Gastroesophageal sphincter (tissue), 4 donors: ENCODE measurements around the gene KCNK5. TPM values are rescaled to one million over a fixed set of nuclear protein-coding genes. Genes with fewer than 3 reads are reported as not detected.

Experiments used
- ATAC-seq: fragments of 150-250 bp; one replicate; pipeline ENCODE4 v1.9.1; 2016; ENCODE audit warnings: mild to moderate bottlenecking, moderate library complexity
- H3K27ac ChIP-seq, 4 donors: fragments of 200-600 bp; sonication (generic) in 3 of 4; 1 replicate in 3 of 4; 2 replicates in 1 of 4; pipeline ENCODE4 v1.5.1; 2016 to 2019
- H3K27me3 ChIP-seq: fragments of 200-600 bp; sonication (generic); one replicate; pipeline ENCODE4 v1.5.1; 2019
- H3K36me3 ChIP-seq, 2 donors: fragments of 200-600 bp; sonication (generic); one replicate each; pipeline ENCODE4 v1.5.1; 2019; ENCODE audit warnings: control low read depth in 1 of 2
- H3K4me1 ChIP-seq, 3 donors: fragments of 200-600 bp; sonication (generic); 1 replicate in 2 of 3; 2 replicates in 1 of 3; pipeline ENCODE4 v1.5.1; 2016 to 2019; ENCODE audit warnings: control low read depth in 2 of 3
- H3K4me3 ChIP-seq, 2 donors: fragments of 200-600 bp; sonication (generic); one replicate each; pipeline ENCODE4 v1.5.1; 2019; ENCODE audit warnings: mild to moderate bottlenecking in 1 of 2, moderate library complexity in 1 of 2
- H3K9me3 ChIP-seq, 3 donors: fragments of 200-600 bp; sonication (generic); one replicate each; pipeline ENCODE4 v1.5.1; 2017 to 2019; ENCODE audit warnings: control low read depth in 2 of 3
- EP300 ChIP-seq: sonication (generic); formaldehyde crosslinking; IDR thresholded peaks from one replicate; pipeline ENCODE4 v1.6.1; 2017; ENCODE audit warnings: antibody characterized with exemption, mild to moderate bottlenecking
- POLR2A ChIP-seq, 2 donors: fragments of 450-650 bp; IDR thresholded peaks; one replicate each; pipeline ENCODE4 v1.6.1; 2017; ENCODE audit warnings: antibody characterized with exemption in 2 of 2, mild to moderate bottlenecking in 2 of 2, moderate library complexity in 1 of 2
- POLR2AphosphoS5 ChIP-seq: sonication (generic); formaldehyde crosslinking; IDR thresholded peaks from one replicate; pipeline ENCODE4 v1.6.1; 2017; ENCODE audit warnings: antibody characterized with exemption
- WGBS, 2 donors: methylation state at CpG; one replicate each; pipeline ENCODE4 v1.1.5; 2018; ENCODE audit warnings: low coverage in 1 of 2; 5-methylcytosine and 5-hydroxymethylcytosine counted together
- total RNA-seq, 4 donors: library from RNA; depleted of rRNA; stranded (reverse); fragments of >200 nt; gene quantifications; one replicate each; pipeline ENCODE4 v1.1.0, GENCODE V29; 2016
- TF ChIP-seq, protein P1 (sequence below), 4 experiments: fragments of 200-600 bp in 2 of 4; fragments of 450-650 bp in 2 of 4; sonication (generic) in 1 of 4; IDR thresholded peaks; one replicate each; pipeline ENCODE4 v1.5.1; 2017 to 2019; ENCODE audit warnings: antibody characterized with exemption in 4 of 4, mild to moderate bottlenecking in 2 of 4, moderate library complexity in 2 of 4

KCNK5 gene
- total RNA-seq, 4 donors from 2014 or later = 7.3 to 11.5 (median 8.0) TPM

DNA sequence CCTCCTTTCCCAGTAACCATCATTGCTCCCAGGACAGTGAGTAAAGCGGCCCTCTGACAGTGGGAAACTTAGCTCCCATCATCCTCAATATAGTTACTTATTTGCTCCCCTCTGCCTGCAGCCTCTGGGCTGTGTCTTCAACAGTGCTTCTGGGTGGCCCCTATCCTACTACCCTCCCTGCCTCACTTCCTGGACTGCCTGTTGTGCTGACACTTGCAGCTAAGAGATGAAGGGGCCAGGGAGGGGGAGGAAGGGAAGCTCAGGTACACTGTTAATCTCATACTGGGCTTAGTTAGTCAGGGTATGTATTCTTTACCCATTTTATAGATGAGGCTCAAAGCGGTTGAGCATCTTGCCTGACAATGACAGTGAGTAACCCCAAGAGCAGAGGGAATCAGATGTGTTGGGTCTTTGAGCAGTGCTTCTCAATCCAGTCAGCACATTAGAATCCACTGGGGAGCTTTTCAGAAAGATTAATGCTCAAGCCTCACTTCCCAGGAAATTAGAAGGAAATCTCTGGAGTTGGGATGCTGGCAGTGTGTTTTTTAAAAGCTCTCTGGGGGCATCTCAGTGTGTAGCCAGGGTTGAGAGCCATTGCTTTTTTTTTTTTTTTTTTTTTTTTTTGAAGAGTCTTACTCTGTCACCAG, 27.1 kb upstream of the KCNK5 start:
- ATAC-seq = no peak
- TF ChIP-seq, protein P1, sequence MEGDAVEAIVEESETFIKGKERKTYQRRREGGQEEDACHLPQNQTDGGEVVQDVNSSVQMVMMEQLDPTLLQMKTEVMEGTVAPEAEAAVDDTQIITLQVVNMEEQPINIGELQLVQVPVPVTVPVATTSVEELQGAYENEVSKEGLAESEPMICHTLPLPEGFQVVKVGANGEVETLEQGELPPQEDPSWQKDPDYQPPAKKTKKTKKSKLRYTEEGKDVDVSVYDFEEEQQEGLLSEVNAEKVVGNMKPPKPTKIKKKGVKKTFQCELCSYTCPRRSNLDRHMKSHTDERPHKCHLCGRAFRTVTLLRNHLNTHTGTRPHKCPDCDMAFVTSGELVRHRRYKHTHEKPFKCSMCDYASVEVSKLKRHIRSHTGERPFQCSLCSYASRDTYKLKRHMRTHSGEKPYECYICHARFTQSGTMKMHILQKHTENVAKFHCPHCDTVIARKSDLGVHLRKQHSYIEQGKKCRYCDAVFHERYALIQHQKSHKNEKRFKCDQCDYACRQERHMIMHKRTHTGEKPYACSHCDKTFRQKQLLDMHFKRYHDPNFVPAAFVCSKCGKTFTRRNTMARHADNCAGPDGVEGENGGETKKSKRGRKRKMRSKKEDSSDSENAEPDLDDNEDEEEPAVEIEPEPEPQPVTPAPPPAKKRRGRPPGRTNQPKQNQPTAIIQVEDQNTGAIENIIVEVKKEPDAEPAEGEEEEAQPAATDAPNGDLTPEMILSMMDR (IDR thresholded peaks at IDR 0.05) = no peak
- no peak for TF ChIP-seq POLR2A (IDR thresholded peaks at IDR 0.05)
- no peak for TF ChIP-seq EP300
- TF ChIP-seq POLR2AphosphoS5 = no peak
- Histone ChIP-seq H3K9me3 (peaks cover 0 to 4% (median 0%) of the 10 kb centered on the region in 3 donors), H3K36me3 (no peaks in the 10 kb centered on the region), H3K27ac (no peak overlapping the region), H3K4me3 (no peak overlapping the region), H3K27me3 (peaks cover 32% of the 10 kb centered on the region), H3K4me1 (no peaks in the 10 kb centered on the region)
- 20 to 75% methylated on average over 1 to 2 of the region's 2 CpGs for WGBS, 2 donors

DNA sequence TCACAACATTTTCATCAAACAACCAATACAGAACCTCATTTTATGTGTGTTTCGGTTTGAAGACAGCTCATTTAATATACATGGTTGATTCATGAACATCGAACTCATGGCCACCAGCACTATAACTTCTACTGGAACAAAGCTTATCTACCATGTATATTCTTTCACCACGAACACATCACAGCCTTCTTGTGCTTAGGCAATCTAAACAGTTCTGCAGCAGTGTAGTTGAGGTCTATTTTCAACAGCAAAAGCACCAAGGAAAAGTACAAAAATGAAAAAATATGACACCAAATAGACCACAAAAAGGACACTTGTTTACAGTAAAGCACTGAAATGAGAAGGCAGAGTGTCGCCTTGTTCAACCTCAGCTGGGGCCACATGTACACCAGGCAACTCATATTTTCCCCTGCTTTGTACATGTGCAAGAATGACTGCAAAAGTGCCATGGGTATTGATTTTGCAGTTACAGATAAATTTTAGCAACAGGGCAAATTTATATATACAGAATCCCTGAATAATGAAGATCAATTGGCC, 25.8 kb upstream of the KCNK5 start:
- 78 to 88% methylated on average over 4 of the region's 4 CpGs for WGBS, 2 donors
- ATAC-seq = no peak
- no peak for TF ChIP-seq EP300
- TF ChIP-seq POLR2A (IDR thresholded peaks at IDR 0.05) = no peak
- TF ChIP-seq, protein P1 (IDR thresholded peaks at IDR 0.05) = no peak
- TF ChIP-seq POLR2AphosphoS5 = no peak

DNA sequence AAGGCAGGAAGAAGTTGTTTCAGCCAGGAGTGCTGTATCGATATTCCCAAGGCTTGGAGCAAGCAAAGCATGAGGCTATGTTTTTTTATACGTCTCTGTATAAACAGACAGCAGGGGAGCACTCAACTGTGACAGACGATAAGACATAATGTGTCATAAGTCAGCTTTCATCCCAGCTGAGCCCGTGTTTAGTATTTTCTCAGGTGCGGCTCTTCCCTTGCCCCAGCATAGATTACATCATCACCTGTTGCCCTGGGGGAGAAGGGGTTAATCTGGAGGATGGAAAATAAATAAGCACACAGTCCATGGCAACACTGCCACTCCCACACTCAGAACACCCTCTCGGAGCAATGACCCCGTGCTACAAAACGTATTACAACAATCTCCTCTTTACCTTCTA, 22.1 kb upstream of the KCNK5 start:
- no peak overlapping the region for H3K4me3 ChIP-seq
- peaks cover 0 to 4% (median 0%) of the 10 kb centered on the region in 3 donors for H3K9me3 ChIP-seq
- H3K4me1 ChIP-seq = no peaks in the 10 kb centered on the region
- TF ChIP-seq POLR2AphosphoS5 (no peak), POLR2A (IDR thresholded peaks at IDR 0.05) (no peak), EP300 (no peak)
- TF ChIP-seq, protein P1 (IDR thresholded peaks at IDR 0.05) = no peak
- WGBS, 2 donors = 0 to 16% methylated on average over 2 to 8 of the region's 8 CpGs
- H3K36me3 ChIP-seq = no peaks in the 10 kb centered on the region
- H3K27me3 ChIP-seq = peaks cover 14% of the 10 kb centered on the region
- ATAC-seq = no peak
- H3K27ac ChIP-seq = no peak overlapping the region

More for the DNA sequence above, 25.8 kb upstream of the KCNK5 start:
- Histone ChIP-seq H3K27ac (no peak overlapping the region), H3K27me3 (peaks cover 24% of the 10 kb centered on the region), H3K9me3 (peaks cover 0 to 4% (median 0%) of the 10 kb centered on the region in 3 donors), H3K4me3 (no peak overlapping the region), H3K4me1 (no peaks in the 10 kb centered on the region), H3K36me3 (no peaks in the 10 kb centered on the region)

DNA sequence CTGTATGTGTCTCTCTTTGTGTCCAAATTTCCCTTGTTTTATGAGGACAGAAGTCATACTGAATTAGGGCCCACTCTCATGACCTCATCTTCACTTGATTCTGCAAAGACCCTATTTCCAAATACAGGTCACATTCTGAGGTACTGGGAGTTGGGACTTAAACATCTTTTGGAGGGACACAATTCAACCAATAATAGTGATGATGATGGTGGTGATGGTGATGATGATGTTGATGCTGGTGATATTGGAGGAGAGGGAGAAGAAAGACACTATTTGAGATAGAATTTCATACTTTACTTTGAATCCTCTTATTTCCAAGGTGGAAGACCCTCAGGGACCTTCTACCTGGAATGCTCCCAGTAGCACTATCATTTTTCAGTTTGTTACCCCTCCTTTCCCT, 21.2 kb upstream of the KCNK5 start:
- no peak for ATAC-seq
- no peak overlapping the region for H3K27ac ChIP-seq
- no peaks in the 10 kb centered on the region for H3K4me1 ChIP-seq
- H3K4me3 ChIP-seq = no peak overlapping the region
- H3K36me3 ChIP-seq = no peaks in the 10 kb centered on the region
- TF ChIP-seq, protein P1 (IDR thresholded peaks at IDR 0.05) = no peak
- peaks cover 11% of the 10 kb centered on the region for H3K27me3 ChIP-seq
- peaks cover 0 to 4% (median 0%) of the 10 kb centered on the region in 3 donors for H3K9me3 ChIP-seq

DNA sequence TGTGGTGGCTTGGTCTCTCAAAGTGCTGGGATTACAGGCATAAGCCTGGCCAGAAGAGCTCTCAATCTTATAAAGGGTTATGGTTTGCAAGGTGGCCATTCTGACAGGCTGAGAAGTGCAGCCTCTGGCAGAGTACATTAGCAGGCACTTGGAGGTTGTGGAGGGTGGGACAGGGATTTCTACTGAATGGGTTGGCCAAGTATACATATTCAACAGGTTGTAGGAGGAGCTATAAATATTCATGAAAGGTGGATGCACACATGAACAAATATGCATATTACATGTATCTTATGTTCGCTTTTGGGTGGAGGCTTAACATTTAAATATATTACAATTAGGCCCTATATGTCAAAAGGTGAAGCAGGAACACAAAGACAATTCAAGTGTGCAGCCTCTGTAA, 20.0 kb upstream of the KCNK5 start:
- no peak overlapping the region for H3K4me3 ChIP-seq
- H3K27me3 ChIP-seq = peaks cover 11% of the 10 kb centered on the region
- peaks cover 0 to 4% (median 0%) of the 10 kb centered on the region in 3 donors for H3K9me3 ChIP-seq
- H3K4me1 ChIP-seq = no peaks in the 10 kb centered on the region
- no peak for ATAC-seq
- TF ChIP-seq POLR2AphosphoS5 = no peak
- no peak for TF ChIP-seq EP300
- TF ChIP-seq, protein P1 (IDR thresholded peaks at IDR 0.05) = no peak
- TF ChIP-seq POLR2A (IDR thresholded peaks at IDR 0.05) = no peak
- 88 to 100% methylated on average over 1 of the region's 1 CpG for WGBS, 2 donors
- no peak overlapping the region for H3K27ac ChIP-seq
- no peaks in the 10 kb centered on the region for H3K36me3 ChIP-seq
